HG03342 (cell line): ENCODE results near the gene DGKG.
A peak's percentile ranks its signal among the peaks of the same experiment; 100 is the strongest.

Experiments
- ATAC-seq: cut with Tn5 transposase; IDR thresholded peaks from one replicate; pipeline ENCODE4 v1.9.1; 2021; ENCODE audit warnings: mild to moderate bottlenecking, moderate library complexity; ENCODE audit not compliant: unreplicated experiment

Gene DGKG

GRCh38 chr3:186280737-186281136 lies 81.3 kb downstream of the DGKG start:
- no peak for ATAC-seq

DNA sequence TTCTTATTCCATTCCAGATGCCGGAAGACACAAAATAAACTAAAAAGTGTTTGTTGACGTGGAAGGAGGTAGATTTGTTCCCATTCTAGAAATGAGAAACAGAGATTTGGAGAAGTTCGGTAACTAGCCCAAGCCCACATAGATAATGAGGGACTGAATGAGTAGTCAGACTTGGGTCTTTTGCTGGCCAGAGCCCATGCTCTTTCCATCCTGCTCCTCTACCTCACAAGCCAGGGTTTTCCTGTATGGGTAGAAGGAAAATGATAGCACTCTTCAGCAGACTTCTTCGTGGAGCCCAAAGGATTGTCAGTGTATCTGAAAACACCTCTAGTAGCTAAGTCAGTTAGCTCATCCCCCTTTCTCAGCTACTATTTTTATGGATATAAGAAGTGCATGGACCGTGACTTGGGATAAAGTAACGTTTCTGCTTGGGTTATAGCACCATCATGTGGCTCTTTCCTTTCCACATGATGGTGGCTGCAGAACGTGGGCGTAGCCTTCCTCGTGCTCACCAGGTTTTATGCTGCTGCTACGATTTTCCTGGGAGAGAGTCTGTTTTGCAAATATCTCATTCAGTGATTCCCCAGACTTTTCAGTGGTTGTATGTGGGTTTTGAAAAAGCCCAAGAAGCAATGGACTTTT lies 84.6 kb downstream of the DGKG start:
- ATAC-seq, result no peak

DNA sequence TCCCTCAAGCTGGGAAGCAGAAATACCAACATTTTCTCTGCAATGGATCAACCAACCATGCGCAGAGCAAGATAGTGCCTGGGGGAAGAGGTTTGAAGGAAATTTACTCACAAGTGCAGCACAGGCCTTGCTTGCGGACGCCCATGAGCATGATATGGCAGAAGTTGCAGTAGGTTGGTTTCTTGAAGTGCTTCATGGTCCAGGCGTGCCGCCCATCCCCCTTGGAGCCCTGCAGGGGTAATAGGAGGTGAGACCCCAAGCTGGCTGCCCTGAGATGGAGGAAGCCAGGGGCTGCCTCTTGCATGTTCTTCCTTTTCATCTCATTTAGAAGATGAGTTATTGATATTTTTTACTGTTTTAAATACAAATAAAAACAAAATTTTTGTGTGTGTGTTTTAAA lies 86.6 kb downstream of the DGKG start:
- no peak for ATAC-seq

DNA sequence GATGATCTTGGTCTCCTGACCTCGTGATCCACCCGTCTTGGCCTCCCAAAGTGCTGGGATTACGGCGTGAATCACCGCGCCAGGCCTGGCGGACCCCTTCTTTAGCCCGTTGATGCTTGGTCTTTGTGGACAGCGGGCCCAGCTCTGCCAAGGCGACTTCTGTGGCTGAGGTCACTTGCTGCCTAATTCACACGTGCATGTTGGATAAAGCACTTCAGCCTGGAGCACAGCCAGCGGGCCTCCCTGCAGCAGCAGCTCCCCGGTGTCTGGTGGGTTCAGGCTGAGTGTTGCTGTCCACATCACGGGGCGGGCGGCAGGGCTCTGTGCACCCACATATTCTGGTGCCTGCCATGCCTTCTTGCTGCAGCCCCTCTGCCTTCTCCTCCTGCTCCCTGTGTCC lies 88.4 kb downstream of the DGKG start:
- no peak for ATAC-seq

GRCh38 chr3:186270701-186271100 lies 91.3 kb downstream of the DGKG start:
- no peak for ATAC-seq

- ATAC-seq, result no peak
These were observed 93.2 kb downstream of the DGKG start for GRCh38 chr3:186268616-186269448.

- no peak for ATAC-seq
These were observed 94.3 kb downstream of the DGKG start for GRCh38 chr3:186267758-186268157.

- ATAC-seq, result no peak
These were observed 97.2 kb downstream of the DGKG start for GRCh38 chr3:186264608-186265400.

DNA sequence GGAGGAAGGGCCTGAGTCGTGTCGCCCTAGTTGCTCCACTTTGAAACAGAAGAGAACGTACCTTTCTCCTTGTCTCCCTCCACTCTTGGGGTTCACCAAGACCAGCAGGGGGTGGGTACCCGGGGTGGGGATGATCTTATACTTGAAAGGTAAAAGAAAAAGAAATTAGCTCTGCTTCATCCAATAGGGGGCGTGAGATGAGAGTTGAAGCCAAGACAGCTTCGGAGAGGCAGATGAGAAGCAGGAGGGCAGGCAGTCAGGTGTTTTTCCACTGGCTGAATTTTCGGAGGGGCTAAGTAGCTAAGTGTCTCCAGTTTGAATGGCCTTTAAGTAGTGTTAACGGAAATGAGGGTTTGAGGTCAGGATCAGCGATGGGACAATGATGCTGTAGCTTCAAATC lies 100.4 kb downstream of the DGKG start:
- no peak for ATAC-seq

DNA sequence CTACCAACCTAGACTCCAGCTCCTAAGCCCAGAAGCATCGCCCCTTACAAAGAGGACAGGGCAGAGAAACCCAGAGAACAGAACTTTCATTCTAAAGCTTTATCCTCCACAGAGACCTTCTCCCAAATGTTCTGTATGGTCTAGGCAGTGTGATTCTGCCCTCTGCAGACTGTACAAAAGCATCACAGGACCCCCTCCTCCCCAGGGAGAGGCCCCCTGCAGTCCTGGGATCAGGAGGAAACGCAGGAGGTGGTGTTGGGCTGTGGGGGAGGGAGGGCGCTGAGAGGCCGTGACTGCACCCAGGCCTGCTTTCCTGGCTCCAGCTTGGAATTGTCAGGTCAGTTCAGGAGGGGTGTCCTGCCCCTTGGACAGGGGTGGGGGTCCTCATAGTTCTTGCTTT lies 101.3 kb downstream of the DGKG start:
- ATAC-seq, result no peak

DNA sequence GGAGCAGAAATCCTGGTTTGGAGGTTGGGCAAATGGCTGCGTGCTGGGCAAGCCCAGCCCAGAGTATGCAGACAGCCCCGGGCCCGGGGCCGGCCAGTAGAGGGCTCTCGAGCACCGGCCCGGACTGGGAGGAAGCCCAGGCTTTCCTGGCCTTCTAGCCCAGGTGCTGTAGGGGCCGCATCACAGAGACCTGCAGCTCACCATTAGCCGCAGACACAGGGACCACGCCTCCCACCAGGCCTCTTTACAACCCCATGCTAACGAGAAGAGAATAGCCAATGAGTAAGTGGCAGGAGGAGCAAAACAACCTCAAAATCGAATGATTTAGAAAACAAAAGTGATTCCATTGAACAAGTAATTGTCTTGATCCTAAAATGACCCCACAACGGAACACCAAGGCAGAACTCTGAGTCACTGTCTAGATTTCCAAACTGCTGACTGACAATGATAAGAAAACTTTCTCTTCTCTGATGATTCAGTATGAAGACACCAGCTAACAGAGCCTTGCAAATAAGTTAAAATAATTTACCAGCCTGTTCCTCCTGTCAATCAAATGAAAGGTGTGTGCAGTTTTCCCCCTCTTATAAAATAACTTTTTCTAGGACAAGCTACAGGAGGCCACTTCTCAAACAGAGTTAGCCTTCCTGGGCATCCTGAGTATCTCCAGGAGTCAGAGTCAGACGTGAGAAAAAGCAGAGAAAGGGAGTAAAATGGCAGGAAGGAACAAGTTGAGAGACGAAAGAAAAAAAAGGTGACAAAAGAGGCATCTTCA lies 102.2 kb downstream of the DGKG start:
- ATAC-seq, result peak; percentile 61

DNA sequence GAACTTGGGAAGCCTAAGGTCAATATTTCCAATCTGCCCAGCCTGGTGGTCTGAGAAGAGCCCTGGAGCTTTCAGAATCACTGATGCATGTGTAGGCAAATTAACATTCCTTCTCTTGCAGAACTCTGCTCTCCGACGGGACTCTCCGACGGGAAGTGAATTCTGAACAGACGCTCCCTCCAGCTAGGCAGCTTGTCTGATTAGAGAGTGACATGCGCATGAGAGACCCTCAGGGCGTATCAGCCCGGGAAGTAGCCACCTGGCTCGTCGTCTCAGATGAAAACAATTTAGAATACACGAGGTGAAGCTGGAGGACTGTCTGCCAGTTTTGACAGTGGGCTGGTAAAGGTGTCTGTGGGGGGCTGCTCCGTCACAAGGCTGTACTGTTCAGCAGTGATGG lies 103.1 kb downstream of the DGKG start:
- no peak for ATAC-seq

- ATAC-seq, result no peak
These were observed 104.2 kb downstream of the DGKG start for GRCh38 chr3:186257866-186258265.

- peak; percentile 40 for ATAC-seq
These were observed 106.2 kb downstream of the DGKG start for GRCh38 chr3:186255703-186256331.

GRCh38 chr3:186254676-186255650 lies 107.1 kb downstream of the DGKG start:
- peak; percentile 63 for ATAC-seq

DNA sequence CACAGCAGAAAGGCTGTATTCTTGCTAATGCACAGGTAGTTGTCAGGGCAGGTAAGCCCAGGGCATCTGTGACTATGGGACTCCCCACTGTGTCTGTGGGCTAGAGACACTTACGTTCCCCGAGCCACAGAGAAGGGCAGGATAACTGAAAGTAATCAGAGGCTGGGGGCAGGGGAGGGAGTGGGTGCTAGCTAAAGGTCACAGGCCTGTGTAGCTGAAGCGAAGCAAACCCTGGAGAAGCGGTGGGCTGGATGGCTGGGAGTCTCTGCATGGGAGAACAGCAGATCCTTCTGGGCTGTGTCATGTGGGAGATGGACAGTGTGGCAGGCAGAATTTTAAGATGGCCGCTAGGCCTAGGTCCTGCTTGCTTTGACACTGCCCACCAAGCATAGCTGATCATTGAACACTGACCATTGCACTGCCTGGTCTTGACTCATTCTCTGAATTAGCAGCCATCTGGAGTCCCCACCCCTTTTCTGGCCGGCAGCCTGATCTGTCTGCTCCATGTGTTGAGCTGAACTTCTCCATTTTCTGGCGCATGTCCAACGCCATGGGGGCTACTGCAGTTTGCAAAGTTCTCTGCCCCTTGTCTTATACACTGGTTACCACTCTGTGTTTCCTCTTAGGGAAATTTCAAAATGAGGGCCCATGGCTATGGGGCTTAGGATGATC lies 110.0 kb downstream of the DGKG start:
- no peak for ATAC-seq

- no peak for ATAC-seq
These were observed 113.2 kb downstream of the DGKG start for GRCh38 chr3:186248850-186249249.
